Stimulated activated CD4-positive, alpha-beta T cell treated with anti-CD3 and anti-CD28 coated beads, Interleukin-2, amount 100 ng/mL, for 48 hours (primary cell): ENCODE data around the gene NCS1.
"Not testable (repeated sequence)": the region's sequence is repeated elsewhere in the genome, so short reads cannot be mapped to it uniquely, and the experiment has no call there.

Experiments used
- DNase-seq, 2 donors: peaks; one replicate each; pipeline ENCODE4 v3.0.0-alpha.2; 2020

Gene NCS1

DNA sequence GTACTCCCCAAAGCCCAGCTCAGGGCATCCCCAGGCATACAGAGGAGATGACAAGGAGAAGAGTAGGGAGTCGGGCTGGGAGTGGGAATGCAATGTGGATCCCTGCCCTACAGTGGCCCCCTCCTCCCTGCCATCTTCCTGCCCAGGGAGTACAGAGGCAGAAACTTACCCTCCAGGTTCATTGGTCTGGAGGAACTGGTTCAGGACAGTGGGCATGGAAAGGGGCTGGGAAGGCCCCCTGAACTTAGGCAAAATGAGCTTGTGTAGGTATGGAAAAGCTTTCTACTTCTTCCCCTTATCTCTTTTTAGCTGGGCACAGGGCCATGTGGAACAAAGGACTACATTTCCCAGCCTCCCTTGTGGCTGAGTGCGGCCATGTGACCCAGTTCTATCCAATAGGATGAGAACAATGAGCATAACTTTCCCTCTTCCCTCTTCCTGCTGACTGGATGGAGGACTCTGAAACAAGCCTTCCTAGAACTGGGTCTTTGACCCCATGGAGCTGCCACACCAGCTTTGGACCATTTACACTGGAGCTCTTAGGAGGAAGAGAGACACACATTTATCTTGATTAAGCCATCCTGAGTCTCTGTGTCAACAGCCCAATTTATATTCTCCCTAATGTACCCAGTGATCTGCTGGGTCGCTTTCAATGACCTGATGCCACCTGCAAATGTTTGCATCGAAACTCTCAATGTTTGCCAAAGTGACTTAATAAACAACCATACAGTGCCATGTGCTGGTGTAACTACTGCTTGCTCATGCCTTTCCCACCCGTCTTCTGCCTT, 68.4 kb downstream of the NCS1 start:
- peak in 1 of 2 donors; percentile 37 for DNase-seq

DNA sequence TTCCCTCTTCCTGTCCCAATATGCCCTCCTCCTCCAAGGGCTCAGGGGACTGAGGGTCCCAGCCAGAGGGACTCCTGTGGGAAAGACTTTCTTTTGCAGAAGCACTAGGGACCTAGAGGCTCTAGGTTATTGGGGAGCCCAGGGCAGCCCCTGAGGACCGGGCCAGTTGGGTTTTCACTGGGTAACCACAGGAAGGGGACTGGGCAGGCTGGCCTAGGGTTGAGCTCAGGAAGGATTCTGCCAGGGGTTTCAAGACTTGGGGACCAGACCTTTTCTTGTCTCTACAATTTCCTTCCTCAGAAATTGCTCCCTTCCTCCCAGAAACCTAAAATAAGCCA, 69.0 kb downstream of the NCS1 start:
- no peak for DNase-seq

DNA sequence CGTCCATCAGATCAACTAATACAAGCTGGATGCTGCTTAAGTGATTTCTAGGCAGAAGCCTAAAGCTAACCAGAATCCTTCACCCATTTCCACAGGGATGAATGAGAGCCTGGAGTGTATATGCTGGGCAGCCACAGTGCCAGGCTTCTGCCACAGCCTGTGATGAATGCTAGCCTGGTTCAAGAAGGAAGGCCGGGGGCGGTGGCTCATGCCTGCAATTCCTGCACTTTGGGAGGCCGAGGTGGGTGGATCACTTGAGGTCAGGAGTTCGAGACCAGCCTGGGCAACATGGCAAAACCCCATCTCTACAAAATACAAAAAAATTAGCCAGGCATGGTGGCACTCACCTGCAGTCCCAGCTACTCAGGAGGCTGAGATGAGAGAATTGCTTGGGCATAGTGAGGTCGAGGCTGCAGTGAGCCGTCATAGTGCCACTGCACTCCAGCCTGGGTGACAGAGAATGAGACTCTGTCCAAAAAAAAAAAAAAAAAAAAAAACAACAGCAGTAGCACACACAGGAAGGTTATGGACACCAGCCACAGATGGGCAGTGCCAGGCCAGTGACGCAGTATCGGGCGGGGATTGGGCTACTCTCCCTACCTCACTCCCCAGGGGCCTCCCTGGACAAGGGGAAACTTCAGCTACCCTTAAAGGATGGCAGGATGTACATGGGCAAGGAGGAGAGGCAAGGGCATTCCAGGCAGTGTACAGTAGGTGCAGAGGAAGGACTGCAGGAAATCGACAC, 70.2 kb downstream of the NCS1 start:
- DNase-seq: no peak

- DNase-seq: peak; percentile 85 to 86
Measured at GRCh38 chr9:130243015-130243881, 71.0 kb downstream of the NCS1 start.

DNA sequence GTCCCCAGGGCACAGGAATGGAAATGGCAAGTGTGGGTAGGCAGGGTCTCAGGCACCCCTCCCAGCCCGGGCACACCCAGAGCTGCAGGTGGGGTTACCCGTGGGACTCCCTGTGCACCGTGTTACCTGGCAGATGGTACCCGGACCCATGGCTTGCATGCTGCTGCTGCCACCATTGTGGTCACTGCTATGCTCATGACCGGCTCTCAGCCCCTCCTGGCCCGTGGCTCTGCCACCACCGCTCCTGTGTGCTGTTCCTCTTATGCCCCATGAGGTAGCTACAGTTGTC, 71.6 kb downstream of the NCS1 start:
- DNase-seq: no peak

DNA sequence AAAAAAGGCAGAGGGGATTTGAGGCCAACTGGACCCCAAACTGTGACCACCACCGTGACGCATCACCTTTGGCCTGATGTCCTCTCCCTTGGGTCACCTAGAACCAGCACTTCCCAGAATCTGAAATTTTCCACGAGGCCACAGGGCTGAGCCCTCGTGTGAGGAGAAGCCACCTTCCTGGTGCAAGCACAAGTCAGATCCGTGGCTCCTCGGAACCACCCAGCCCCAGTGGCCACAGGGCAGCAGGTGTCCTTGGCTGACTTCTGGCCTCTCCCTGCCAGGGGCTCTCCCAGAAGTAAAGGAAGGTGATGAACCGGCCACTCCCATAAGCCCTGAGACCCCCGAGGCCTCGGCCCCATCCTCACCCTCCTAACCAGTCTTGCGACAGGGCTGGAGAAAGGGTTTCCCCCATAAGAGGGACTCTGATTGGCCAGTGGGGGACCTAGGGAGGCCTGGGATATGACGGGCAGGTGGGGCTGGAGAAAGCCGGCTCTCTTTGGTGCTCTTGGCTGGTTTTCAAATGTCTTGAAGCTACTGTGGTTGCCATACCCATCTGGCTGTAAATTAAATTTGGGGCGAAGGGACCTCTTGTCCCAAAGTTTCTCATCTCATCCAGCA, 72.5 kb downstream of the NCS1 start:
- DNase-seq: no peak

DNA sequence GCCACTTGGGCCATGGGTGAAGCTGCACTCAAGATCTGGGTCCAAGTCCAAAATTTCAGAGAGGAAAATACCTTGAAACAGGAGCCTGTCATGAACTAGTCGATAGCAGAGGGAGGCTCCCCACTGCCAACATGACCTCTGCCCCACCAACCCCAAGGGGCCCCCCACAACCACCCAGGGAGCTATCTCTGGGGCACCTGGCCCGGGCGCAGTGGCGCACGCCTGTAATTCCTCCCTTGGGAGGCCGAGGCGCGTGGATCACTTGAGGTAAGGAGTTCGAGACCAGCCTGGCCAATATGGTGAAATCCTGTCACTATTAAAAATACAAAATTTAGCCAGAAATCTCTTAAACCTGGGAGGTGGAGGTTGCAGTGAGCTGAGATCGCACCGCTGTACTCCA, 73.3 kb downstream of the NCS1 start:
- no peak for DNase-seq

GRCh38 chr9:130246126-130246525, 73.9 kb downstream of the NCS1 start:
- DNase-seq: no peak

DNA sequence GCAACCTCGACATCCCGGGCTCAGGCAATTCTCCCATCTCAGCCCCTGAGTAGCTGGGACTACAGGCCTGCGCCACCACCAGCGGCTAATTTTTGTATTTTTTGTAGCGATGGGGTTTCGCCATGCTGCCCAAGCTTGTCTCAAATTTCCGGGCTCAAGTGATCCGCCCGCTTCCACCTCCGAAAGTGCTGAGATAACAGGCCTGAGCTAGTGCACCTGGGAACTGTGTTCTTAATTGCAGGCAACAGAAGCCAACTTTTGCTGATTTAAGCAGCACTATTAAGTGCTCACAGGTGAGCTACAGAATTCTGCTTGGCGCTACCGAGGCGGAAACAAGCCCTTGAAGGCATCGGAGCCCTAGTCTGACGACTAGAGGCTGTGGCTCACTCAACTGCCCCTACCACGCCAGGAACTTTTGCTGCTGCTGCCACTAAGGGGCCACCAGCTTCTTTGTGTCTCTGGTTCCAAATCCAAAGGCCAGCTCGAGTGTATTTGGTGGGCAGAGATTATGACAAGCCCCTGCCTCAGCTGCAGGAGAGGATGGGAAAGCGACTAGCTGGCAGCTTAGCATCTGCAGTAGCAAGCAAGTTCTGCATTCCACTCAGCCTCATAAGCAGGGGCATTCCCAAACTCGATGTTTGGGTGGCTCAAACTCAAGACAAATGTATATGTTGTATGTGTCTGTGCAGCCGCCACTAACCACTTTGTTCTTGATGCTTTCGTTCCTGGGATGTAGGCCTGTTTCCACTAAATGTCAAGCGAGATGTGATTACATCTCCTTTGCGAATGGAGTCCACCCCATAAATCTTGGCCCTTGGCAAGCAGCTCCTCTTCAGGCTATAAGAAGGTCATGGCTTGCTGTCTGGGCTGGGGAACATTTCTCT, 82.8 kb downstream of the NCS1 start:
- DNase-seq: no peak

DNA sequence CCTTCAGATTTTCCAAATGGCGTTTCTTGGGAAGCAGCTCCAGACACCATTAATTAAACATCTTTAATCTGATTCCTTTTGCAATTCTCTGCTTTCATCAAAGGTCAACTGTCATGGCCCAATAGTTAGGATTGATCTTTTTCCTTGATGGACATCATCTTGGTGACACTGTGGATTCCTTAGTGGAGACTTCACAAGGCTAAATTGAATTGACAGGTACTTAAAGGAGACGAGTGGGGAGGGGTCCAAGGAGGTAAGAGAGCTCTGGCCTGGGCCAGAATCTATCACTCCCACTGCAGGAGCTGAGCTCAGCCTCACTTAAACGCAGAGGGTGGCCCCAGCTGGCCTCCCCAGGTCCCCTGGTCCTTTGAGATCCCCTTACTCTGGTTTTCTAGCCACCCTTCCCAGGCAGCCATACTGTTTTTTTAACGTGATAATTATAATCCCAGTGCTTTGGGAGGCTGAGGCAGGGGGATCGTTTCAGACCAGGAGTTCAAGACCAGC, 83.5 kb downstream of the NCS1 start:
- no peak for DNase-seq

- no peak for DNase-seq
Measured at GRCh38 chr9:130256644-130257043, 84.4 kb downstream of the NCS1 start.

DNA sequence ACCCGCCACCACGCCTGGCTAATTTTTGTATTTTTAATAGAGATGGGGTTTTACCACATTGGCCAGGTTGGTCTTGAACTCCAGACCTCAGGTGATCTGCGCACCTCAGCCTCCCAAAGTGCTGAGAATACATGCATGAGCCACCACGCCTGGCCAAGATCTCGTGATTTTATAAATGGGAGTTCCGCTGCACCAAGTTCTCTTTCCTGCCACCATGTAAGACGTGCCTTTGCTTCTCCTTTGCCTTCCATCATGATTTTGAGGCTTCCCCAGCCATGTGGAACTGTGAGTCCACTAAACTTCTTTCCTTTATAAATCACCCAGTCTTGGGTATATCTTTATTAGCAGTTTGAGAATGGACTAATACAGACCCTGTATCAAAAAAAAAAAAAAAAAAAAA, 85.9 kb downstream of the NCS1 start:
- DNase-seq: not testable (repeated sequence)

DNA sequence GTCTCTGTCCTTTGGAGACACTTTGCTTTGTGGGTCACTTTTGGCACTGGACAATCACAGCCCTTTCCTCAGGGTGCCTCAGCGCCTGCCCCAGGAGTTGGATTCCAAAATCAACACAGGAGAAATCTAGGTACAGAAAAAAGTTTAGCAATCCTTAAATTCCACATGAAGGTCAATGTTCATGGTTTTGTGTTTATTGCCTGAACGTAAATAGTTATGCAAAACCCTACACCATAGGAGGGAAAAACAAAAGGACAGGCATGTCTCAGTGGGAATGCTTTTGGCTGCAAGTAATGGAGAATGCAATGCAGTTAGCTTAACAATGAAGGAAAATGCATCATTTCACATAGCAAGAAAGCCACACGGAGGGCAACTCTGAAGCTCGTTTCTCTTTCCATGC, 86.8 kb downstream of the NCS1 start:
- no peak for DNase-seq

GRCh38 chr9:130260816-130261765, 88.9 kb downstream of the NCS1 start:
- no peak for DNase-seq

DNA sequence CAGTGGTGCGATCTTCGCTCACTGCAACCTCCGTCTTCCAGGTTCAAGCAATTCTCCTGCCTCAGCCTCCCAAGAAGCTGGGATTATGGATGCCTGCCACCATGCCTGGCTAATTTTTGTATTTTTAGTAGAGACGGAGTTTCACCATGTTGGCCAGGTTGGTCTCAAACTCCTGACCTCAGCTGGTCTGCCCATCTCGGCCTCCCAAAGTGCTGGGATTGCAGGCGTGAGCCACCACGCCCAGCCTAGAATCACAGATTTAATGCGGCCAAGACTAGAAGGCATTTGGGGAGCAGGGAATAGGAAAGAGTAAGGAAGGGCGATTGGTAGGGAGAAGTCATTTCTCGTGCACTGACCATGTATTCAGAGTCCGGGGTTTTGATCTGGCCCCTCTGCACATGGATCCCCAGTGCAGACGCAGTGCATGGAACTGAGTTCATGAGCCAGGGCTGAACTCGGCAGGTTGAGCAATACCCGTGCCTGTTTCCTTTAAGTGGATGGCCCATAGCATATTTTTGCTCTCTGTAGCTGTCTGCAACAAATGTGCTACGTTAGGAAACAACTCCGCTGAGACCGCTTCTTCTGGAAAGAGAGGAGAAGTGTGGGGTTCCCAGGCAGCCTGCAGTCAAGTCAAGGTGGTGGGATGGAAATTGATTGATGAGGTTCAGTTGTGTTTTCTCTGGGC, 90.0 kb downstream of the NCS1 start:
- no peak for DNase-seq

DNA sequence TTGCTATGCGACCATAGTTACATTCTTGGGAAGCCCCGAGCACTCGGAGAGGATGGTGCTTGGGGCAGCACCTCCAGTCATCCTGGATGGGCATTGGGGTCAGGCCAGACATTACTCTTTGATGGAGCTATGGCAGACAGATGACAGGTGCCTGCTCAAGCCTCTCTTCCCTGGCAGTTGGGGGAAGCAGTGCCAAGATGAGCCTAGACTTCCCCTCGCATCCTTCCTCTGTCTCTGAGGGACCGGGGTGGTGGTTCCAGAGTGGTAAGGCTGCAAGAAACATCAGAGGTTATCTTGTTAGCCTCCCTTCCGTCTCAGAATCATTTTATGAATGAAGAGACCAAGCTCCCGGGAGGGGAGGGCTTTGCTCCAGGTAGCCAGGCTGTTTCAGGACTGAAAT, 90.6 kb downstream of the NCS1 start:
- DNase-seq: no peak

DNA sequence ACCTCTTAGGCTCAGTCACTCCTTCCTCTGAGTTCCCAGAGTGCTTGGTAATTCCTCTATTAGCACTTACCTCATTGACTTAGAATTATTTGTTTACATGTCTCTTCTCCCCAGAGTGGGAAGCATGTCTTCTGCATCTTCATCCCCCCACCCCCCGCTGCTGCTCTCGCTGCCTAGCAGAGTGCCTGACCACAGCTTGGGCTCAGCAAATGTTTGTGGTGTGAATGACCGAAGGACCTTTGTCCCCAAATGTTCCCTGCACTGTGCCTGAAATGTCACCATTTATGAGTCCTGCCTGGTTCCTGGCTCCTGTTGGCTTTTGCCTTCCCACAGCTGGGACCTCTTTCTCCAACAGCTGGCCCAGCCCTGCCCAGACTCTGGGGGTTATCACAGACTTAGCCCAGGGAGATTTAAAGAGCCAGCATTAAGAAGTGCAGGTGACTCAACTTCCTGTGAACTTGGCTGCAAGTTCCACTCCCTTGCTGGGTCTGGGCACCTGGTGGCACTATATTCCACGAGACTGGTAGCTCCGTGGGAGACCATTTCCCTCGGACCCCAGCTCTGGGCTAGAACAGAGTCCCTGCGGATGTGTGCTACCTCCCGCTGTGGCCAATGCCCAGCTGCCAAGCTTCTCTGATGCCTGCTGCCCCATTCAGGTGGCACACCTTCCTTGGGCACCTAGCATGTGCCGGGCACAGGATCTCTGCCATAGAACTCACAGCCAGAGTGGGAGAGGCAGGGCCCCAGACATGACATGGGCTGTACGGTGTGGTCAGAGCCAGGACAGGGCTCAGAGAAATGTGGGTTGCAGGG, 91.6 kb downstream of the NCS1 start:
- DNase-seq: no peak

GRCh38 chr9:130264414-130265350, 92.5 kb downstream of the NCS1 start:
- no peak for DNase-seq
